GM23338 (cell line): Measurements from ENCODE around the gene NAT8L. TPM values are rescaled to one million over a fixed set of nuclear protein-coding genes. Genes with fewer than 3 reads are reported as not detected.

Experiments used
- ATAC-seq: fragments of 200-7000 bp; cut with Tn5 transposase; 3 replicates; pipeline ENCODE4 v1.9.1; 2020
- DNase-seq: peaks from one replicate; pipeline ENCODE4 v3.0.0-alpha.2; 2015; ENCODE audit warnings: low spot score
- H2AFZ ChIP-seq: fragments of 200-600 bp; sonication (generic); 2 replicates; pipeline ENCODE4 v1.8.0; 2016; ENCODE audit warnings: antibody characterized with exemption, mild to moderate bottlenecking, moderate library complexity
- H3F3A ChIP-seq: fragments of 200-600 bp; sonication (generic); replicated peaks from 2 replicates; pipeline ENCODE4 v1.8.0; 2017; ENCODE audit warnings: antibody characterized with exemption, mixed run types, low read depth
- H3K27ac ChIP-seq: fragments of 200-600 bp; sonication (generic); 2 replicates; pipeline ENCODE4 v1.6.1; 2016; ENCODE audit warnings: low read depth
- H3K27me3 ChIP-seq: fragments of 200-600 bp; sonication (generic); 2 replicates; pipeline ENCODE4 v1.8.0; 2016; ENCODE audit warnings: mild to moderate bottlenecking, mixed run types, moderate library complexity; ENCODE audit not compliant: insufficient read depth
- H3K36me3 ChIP-seq: fragments of 200-600 bp; sonication (generic); 2 replicates; pipeline ENCODE4 v1.8.0; 2016; ENCODE audit warnings: mild to moderate bottlenecking; ENCODE audit not compliant: insufficient read depth
- H3K4me1 ChIP-seq: fragments of 200-600 bp; sonication (generic); 2 replicates; pipeline ENCODE4 v1.8.0; 2016; ENCODE audit warnings: mild to moderate bottlenecking, moderate library complexity; ENCODE audit not compliant: insufficient read depth
- H3K4me2 ChIP-seq: fragments of 200-600 bp; sonication (generic); 2 replicates; pipeline ENCODE4 v1.7.1; 2017; ENCODE audit warnings: mixed run types
- H3K4me3 ChIP-seq: fragments of 200-600 bp; sonication (generic); 2 replicates; pipeline ENCODE4 v1.6.1; 2016; ENCODE audit warnings: mixed run types
- H3K79me2 ChIP-seq: fragments of 200-600 bp; sonication (generic); replicated peaks from 2 replicates; pipeline ENCODE4 v1.8.0; 2017; ENCODE audit warnings: mild to moderate bottlenecking; ENCODE audit not compliant: insufficient read depth
- H3K9me2 ChIP-seq: fragments of 200-600 bp; sonication (generic); 2 replicates; pipeline ENCODE4 v1.8.0; 2017; ENCODE audit not compliant: insufficient read depth
- H4K20me1 ChIP-seq: fragments of 200-600 bp; sonication (generic); replicated peaks from 2 replicates; pipeline ENCODE4 v1.8.0; 2017; ENCODE audit warnings: mild to moderate bottlenecking; ENCODE audit not compliant: insufficient read depth
- H3K27ac Mint-ChIP-seq: 2 replicates; pipeline ENCODE4 v1.8.0; 2020; ENCODE audit warnings: inconsistent platforms, mild to moderate bottlenecking, moderate library complexity, mixed read lengths
- H3K27me3 Mint-ChIP-seq: 3 replicates; pipeline ENCODE4 v1.8.0; 2022; ENCODE audit warnings: low read depth, mild to moderate bottlenecking, moderate library complexity, mixed read lengths, inconsistent platforms; ENCODE audit not compliant: insufficient read depth, poor library complexity
- H3K36me3 Mint-ChIP-seq: 3 replicates; pipeline ENCODE4 v1.8.0; 2021; ENCODE audit warnings: low read depth, mild to moderate bottlenecking, inconsistent platforms, moderate library complexity, mixed read lengths
- H3K4me1 Mint-ChIP-seq: 3 replicates; pipeline ENCODE4 v1.8.0; 2020; ENCODE audit warnings: mild to moderate bottlenecking, inconsistent platforms, mixed read lengths
- H3K4me3 Mint-ChIP-seq: 3 replicates; pipeline ENCODE4 v1.8.0; 2021; ENCODE audit warnings: moderate library complexity, mild to moderate bottlenecking, inconsistent platforms, mixed read lengths
- H3K9me3 Mint-ChIP-seq: 3 replicates; pipeline ENCODE4 v1.8.0; 2020; ENCODE audit warnings: moderate library complexity, mild to moderate bottlenecking, inconsistent platforms, mixed read lengths
- CREB1 ChIP-seq: fragments of 250-450 bp; sonication (Bioruptor Pico); IDR thresholded peaks from 2 replicates; pipeline ENCODE4 v1.5.0; 2020; ENCODE audit warnings: low read depth, mild to moderate bottlenecking, moderate library complexity
- ETS1 ChIP-seq: IDR thresholded peaks from 2 replicates; pipeline ENCODE4 v1.6.1; 2016; ENCODE audit warnings: antibody characterized with exemption
- EZH2 ChIP-seq: fragments of 200-600 bp; sonication (generic); IDR thresholded peaks from one replicate; pipeline ENCODE4 v1.8.0; 2017; ENCODE audit warnings: antibody characterized with exemption, mild to moderate bottlenecking, low read depth; ENCODE audit not compliant: unreplicated experiment
- EZH2phosphoT487 ChIP-seq: fragments of 200-600 bp; sonication (generic); IDR thresholded peaks from one replicate; pipeline ENCODE4 v1.8.1; 2018; ENCODE audit warnings: antibody characterized with exemption; ENCODE audit not compliant: unreplicated experiment
- NANOG ChIP-seq: IDR thresholded peaks from 2 replicates; pipeline ENCODE4 v1.6.1; 2016; ENCODE audit warnings: antibody characterized with exemption, borderline replicate concordance
- POLR2AphosphoS5 ChIP-seq: IDR thresholded peaks from 2 replicates; pipeline ENCODE4 v1.6.1; 2016; ENCODE audit warnings: antibody characterized with exemption, low read depth
- REST ChIP-seq: IDR thresholded peaks from one replicate; pipeline ENCODE4 v1.6.1; 2018; ENCODE audit warnings: antibody characterized with exemption; ENCODE audit not compliant: unreplicated experiment
- STAT1 ChIP-seq: IDR thresholded peaks from one replicate; pipeline ENCODE4 v1.6.1; 2016; ENCODE audit warnings: antibody characterized with exemption; ENCODE audit not compliant: unreplicated experiment
- ZNF114 ChIP-seq: fragments of 250-450 bp; sonication (Bioruptor Pico); IDR thresholded peaks from 2 replicates; pipeline ENCODE4 v1.5.0; 2020; ENCODE audit warnings: mild to moderate bottlenecking, moderate library complexity
- ZNF331 ChIP-seq: fragments of 250-450 bp; sonication (Bioruptor Pico); IDR thresholded peaks from 2 replicates; pipeline ENCODE4 v1.5.0; 2020; ENCODE audit warnings: low read depth, mild to moderate bottlenecking, moderate library complexity
- polyA plus RNA-seq: library from polyadenylated mRNA; unstranded; fragments of >200 nt; fragmentation: Nextera tagmentation; extraction: Ambion mirVana; gene quantifications from 2 replicates; pipeline ENCODE4 v1.2.1, GENCODE V29; 2016
- total RNA-seq: library from RNA; depleted of rRNA; stranded (reverse); fragments of >200 nt; shearing (Covaris generic); gene quantifications from 2 replicates; pipeline ENCODE4 v1.2.3, GENCODE V29; 2014
- TF ChIP-seq, protein P1 (sequence below), 2 experiments: fragments of 200-600 bp in 1 of 2; sonication (generic) in 1 of 2; conservative IDR thresholded peaks; 2 replicates each; pipeline versions ENCODE4 v1.5.1 to v1.6.1; 2016 to 2017; ENCODE audit warnings: antibody characterized with exemption in 2 of 2, low read depth in 2 of 2, mild to moderate bottlenecking in 2 of 2, moderate library complexity in 1 of 2
- TF ChIP-seq, protein P2 (sequence below): fragments of 250-450 bp; sonication (Bioruptor Pico); IDR thresholded peaks from 2 replicates; pipeline ENCODE4 v1.5.0; 2020; ENCODE audit warnings: mild to moderate bottlenecking, moderate library complexity

The NAT8L gene
- total and polyA plus RNA-seq, 2 experiments from 2014 or later, result 1.6 to 9.7 TPM

GRCh38 chr4:2077537-2078460, 18.7 kb downstream of the NAT8L start (continued):
- TF ChIP-seq REST (no peak), ZNF114 (CRISPR knock-in tag) (no peak)
- TF ChIP-seq, protein P1, sequence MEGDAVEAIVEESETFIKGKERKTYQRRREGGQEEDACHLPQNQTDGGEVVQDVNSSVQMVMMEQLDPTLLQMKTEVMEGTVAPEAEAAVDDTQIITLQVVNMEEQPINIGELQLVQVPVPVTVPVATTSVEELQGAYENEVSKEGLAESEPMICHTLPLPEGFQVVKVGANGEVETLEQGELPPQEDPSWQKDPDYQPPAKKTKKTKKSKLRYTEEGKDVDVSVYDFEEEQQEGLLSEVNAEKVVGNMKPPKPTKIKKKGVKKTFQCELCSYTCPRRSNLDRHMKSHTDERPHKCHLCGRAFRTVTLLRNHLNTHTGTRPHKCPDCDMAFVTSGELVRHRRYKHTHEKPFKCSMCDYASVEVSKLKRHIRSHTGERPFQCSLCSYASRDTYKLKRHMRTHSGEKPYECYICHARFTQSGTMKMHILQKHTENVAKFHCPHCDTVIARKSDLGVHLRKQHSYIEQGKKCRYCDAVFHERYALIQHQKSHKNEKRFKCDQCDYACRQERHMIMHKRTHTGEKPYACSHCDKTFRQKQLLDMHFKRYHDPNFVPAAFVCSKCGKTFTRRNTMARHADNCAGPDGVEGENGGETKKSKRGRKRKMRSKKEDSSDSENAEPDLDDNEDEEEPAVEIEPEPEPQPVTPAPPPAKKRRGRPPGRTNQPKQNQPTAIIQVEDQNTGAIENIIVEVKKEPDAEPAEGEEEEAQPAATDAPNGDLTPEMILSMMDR (conservative IDR thresholded peaks at IDR 0.05; ENCODE audit: low read depth in 2 of 2), result no peak

GRCh38 chr4:2078584-2078983, 19.5 kb downstream of the NAT8L start:
- Histone ChIP-seq H3K79me2 (no peaks in the 10 kb centered on the region), H3K4me1 (no peaks in the 10 kb centered on the region), H3K4me3 (no peak overlapping the region), H4K20me1 (no peaks in the 10 kb centered on the region), H3F3A (no peaks in the 10 kb centered on the region), H3K4me2 (no peak overlapping the region), H2AFZ (no peak overlapping the region), H3K36me3 (no peaks in the 10 kb centered on the region), H3K27me3 (no peaks in the 10 kb centered on the region), H3K9me2 (no peaks in the 10 kb centered on the region), H3K27ac (no peak overlapping the region)
- no peaks in the 10 kb centered on the region; the same call in 2 of the 3 replicates for H3K36me3 Mint-ChIP-seq
- DNase-seq, result no peak
- no peak overlapping the region for H3K27ac Mint-ChIP-seq
- ATAC-seq, result no peak
- TF ChIP-seq ETS1 (no peak), CREB1 (CRISPR knock-in tag) (no peak), STAT1 (no peak), EZH2 (no peak), ZNF114 (CRISPR knock-in tag) (no peak), POLR2AphosphoS5 (no peak), EZH2phosphoT487 (no peak), ZNF331 (CRISPR knock-in tag) (no peak), NANOG (no peak)
- TF ChIP-seq, protein P2, sequence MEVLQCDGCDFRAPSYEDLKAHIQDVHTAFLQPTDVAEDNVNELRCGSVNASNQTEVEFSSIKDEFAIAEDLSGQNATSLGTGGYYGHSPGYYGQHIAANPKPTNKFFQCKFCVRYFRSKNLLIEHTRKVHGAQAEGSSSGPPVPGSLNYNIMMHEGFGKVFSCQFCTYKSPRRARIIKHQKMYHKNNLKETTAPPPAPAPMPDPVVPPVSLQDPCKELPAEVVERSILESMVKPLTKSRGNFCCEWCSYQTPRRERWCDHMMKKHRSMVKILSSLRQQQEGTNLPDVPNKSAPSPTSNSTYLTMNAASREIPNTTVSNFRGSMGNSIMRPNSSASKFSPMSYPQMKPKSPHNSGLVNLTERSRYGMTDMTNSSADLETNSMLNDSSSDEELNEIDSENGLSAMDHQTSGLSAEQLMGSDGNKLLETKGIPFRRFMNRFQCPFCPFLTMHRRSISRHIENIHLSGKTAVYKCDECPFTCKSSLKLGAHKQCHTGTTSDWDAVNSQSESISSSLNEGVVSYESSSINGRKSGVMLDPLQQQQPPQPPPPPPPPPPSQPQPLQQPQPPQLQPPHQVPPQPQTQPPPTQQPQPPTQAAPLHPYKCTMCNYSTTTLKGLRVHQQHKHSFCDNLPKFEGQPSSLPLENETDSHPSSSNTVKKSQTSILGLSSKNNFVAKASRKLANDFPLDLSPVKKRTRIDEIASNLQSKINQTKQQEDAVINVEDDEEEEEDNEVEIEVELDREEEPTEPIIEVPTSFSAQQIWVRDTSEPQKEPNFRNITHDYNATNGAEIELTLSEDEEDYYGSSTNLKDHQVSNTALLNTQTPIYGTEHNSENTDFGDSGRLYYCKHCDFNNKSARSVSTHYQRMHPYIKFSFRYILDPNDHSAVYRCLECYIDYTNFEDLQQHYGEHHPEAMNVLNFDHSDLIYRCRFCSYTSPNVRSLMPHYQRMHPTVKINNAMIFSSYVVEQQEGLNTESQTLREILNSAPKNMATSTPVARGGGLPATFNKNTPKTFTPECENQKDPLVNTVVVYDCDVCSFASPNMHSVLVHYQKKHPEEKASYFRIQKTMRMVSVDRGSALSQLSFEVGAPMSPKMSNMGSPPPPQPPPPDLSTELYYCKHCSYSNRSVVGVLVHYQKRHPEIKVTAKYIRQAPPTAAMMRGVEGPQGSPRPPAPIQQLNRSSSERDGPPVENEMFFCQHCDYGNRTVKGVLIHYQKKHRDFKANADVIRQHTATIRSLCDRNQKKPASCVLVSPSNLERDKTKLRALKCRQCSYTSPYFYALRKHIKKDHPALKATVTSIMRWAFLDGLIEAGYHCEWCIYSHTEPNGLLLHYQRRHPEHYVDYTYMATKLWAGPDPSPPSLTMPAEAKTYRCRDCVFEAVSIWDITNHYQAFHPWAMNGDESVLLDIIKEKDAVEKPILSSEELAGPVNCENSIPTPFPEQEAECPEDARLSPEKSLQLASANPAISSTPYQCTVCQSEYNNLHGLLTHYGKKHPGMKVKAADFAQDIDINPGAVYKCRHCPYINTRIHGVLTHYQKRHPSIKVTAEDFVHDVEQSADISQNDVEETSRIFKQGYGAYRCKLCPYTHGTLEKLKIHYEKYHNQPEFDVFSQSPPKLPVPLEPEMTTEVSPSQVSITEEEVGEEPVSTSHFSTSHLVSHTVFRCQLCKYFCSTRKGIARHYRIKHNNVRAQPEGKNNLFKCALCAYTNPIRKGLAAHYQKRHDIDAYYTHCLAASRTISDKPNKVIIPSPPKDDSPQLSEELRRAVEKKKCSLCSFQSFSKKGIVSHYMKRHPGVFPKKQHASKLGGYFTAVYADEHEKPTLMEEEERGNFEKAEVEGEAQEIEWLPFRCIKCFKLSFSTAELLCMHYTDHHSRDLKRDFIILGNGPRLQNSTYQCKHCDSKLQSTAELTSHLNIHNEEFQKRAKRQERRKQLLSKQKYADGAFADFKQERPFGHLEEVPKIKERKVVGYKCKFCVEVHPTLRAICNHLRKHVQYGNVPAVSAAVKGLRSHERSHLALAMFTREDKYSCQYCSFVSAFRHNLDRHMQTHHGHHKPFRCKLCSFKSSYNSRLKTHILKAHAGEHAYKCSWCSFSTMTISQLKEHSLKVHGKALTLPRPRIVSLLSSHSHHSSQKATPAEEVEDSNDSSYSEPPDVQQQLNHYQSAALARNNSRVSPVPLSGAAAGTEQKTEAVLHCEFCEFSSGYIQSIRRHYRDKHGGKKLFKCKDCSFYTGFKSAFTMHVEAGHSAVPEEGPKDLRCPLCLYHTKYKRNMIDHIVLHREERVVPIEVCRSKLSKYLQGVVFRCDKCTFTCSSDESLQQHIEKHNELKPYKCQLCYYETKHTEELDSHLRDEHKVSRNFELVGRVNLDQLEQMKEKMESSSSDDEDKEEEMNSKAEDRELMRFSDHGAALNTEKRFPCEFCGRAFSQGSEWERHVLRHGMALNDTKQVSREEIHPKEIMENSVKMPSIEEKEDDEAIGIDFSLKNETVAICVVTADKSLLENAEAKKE (CRISPR knock-in tag), result no peak
- peaks cover 10% of the 10 kb centered on the region for H3K27me3 Mint-ChIP-seq
- H3K4me1 Mint-ChIP-seq, result no peaks in the 10 kb centered on the region
- H3K4me3 Mint-ChIP-seq, result no peak overlapping the region
- H3K9me3 Mint-ChIP-seq, result no peaks in the 10 kb centered on the region
